Measurements from ENCODE around the gene TIE1. TPM values are rescaled to one million over a fixed set of nuclear protein-coding genes. Genes with fewer than 3 reads are reported as not detected.

Gene TIE1
- total and polyA plus RNA-seq, 2 donors (not counting 3 experiments of a cell fraction or from before 2014, with no cell fraction given): 531 to 620 TPM

DNA sequence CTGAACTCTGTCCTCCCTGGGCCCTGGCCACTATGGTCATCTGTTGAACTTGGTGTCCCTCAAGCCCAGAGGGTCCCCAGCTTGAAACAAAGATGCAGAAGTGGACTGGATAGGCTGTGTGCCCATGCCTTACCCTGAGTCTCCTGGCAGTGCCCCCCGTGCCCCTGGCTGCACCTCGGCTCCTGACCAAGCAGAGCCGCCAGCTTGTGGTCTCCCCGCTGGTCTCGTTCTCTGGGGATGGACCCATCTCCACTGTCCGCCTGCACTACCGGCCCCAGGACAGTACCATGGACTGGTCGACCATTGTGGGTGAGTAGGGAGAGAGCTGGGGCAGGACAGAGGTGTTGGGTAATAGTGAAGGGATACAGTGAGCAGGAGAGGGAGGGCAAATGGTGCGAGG lies 10.7 kb downstream of the TIE1 start:
- no peak overlapping the region for H3K4me2 ChIP-seq (ENCODE audit: insufficient read depth, low read length)
- DNase-seq (ENCODE audit: low read depth, low spot score) (no peak), FAIRE-seq (no peak)
- H2AFZ ChIP-seq (ENCODE audit: low read depth, low read length): no peak overlapping the region
- peaks cover 20% of the 10 kb centered on the region for H3K79me2 ChIP-seq (ENCODE audit: control insufficient read depth, insufficient read depth, low read length)
- H3K27ac ChIP-seq (ENCODE audit: insufficient read depth, low read depth, low read length): no peak overlapping the region
- intact Hi-C loops (cut with micrococcal nuclease) (no loop called here), dilution Hi-C loops (cut with MboI; ENCODE audit: extremely low pct_ligation_motif_present, low sequenced_read_pairs) (no loop called here)
- CTCF ChIA-PET: interaction anchor here (0.9 to 2.8 kb wide), 2 partner anchors 73 to 80 kb away, joined by 3 to 9 read pairs; no protein-coding TSS in a partner anchor
- no peak overlapping the region for H3K4me3 ChIP-seq (replicated peaks in 1 of 3; ENCODE audit: insufficient read depth in 1 of 3, low read depth in 1 of 3, low read length in 3 of 3)
- no peaks in the 10 kb centered on the region for H3K9me3 ChIP-seq (replicated peaks; ENCODE audit: control insufficient read depth, insufficient read depth, low read length)
- TF ChIP-seq GATA2 (IDR thresholded peaks at IDR 0.05; ENCODE audit: insufficient read depth, insufficient read length, low read depth, low read length) (no peak), POLR2A (IDR thresholded peaks at IDR 0.05; ENCODE audit: low read depth, low read length) (no peak), JUN (IDR thresholded peaks at IDR 0.05; ENCODE audit: borderline replicate concordance, insufficient read depth, insufficient read length, low read depth) (no peak), POLR2AphosphoS5 (IDR thresholded peaks at IDR 0.05; ENCODE audit: insufficient read depth, low read depth, low read length) (no peak)
- TF ChIP-seq, protein P1, sequence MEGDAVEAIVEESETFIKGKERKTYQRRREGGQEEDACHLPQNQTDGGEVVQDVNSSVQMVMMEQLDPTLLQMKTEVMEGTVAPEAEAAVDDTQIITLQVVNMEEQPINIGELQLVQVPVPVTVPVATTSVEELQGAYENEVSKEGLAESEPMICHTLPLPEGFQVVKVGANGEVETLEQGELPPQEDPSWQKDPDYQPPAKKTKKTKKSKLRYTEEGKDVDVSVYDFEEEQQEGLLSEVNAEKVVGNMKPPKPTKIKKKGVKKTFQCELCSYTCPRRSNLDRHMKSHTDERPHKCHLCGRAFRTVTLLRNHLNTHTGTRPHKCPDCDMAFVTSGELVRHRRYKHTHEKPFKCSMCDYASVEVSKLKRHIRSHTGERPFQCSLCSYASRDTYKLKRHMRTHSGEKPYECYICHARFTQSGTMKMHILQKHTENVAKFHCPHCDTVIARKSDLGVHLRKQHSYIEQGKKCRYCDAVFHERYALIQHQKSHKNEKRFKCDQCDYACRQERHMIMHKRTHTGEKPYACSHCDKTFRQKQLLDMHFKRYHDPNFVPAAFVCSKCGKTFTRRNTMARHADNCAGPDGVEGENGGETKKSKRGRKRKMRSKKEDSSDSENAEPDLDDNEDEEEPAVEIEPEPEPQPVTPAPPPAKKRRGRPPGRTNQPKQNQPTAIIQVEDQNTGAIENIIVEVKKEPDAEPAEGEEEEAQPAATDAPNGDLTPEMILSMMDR (IDR thresholded peaks at IDR 0.05; ENCODE audit: extremely low read depth in 1 of 2, insufficient read depth in 1 of 2, low read depth in 1 of 2, low read length in 2 of 2): no peak
- TF ChIP-seq, protein P2, sequence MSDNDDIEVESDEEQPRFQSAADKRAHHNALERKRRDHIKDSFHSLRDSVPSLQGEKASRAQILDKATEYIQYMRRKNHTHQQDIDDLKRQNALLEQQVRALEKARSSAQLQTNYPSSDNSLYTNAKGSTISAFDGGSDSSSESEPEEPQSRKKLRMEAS (IDR thresholded peaks at IDR 0.05; ENCODE audit: insufficient read depth, insufficient read length): no peak
- H3K9ac ChIP-seq (replicated peaks; ENCODE audit: extremely low read depth, insufficient read depth, low read length): no peak overlapping the region
- H3K27me3 ChIP-seq (ENCODE audit: control insufficient read depth in 2 of 2, insufficient read depth in 2 of 2, low read length in 2 of 2): no peaks in the 10 kb centered on the region
- no TSS peak for BruUV-seq (replicated peaks)
- POLR2A ChIA-PET: no interaction called here
- H3K9me1 ChIP-seq (replicated peaks; ENCODE audit: control insufficient read depth, extremely low read depth, insufficient read depth, low read length): no peaks in the 10 kb centered on the region
- peaks cover 58 to 91% of the 10 kb centered on the region in 2 experiments for H3K36me3 ChIP-seq (ENCODE audit: control insufficient read depth in 2 of 2, extremely low read depth in 1 of 2, insufficient read depth in 2 of 2, low read length in 2 of 2)
- H3K4me1 ChIP-seq (ENCODE audit: control insufficient read depth, extremely low read depth, insufficient read depth, low read length): no peaks in the 10 kb centered on the region
- no peaks in the 10 kb centered on the region for H4K20me1 ChIP-seq (replicated peaks; ENCODE audit: control insufficient read depth, extremely low read depth, insufficient read depth, low read length)
